AG04449 (cell line): Measurements from ENCODE around the gene RNF141.

Source experiments
- CTCF ChIA-PET: fragments of 350-600 bp; formaldehyde crosslinking; extraction: SDS; loops from one replicate; lab custom pipeline; 2021; ENCODE audit warnings: antibody characterized with exemption; lab: Yijun Ruan, JAX
- POLR2A ChIA-PET: fragments of 400-600, 350-600 bp; formaldehyde crosslinking; extraction: SDS; loops from one replicate; lab custom pipeline; 2020; ENCODE audit warnings: antibody characterized with exemption, inconsistent platforms; lab: Yijun Ruan, JAX
- DNase-seq: peaks from one replicate; pipeline ENCODE4 v3.0.0-alpha.2; 2010; ENCODE audit warnings: low read depth, low spot score
- H3K4me3 ChIP-seq: 2 replicates; pipeline ENCODE4 v1.5.1; 2011; ENCODE audit warnings: low read depth, mild to moderate bottlenecking, control low read depth, low read length
- CTCF ChIP-seq: IDR thresholded peaks from one replicate; pipeline ENCODE4 v1.5.1; 2011; ENCODE audit warnings: mild to moderate bottlenecking, moderate library complexity, low read length, control low read depth, inconsistent platforms; ENCODE audit not compliant: insufficient read depth; ENCODE audit errors: missing control alignments

Gene RNF141

GRCh38 chr11:10533323-10533722 lies 7.7 kb downstream of the RNF141 start:
- POLR2A ChIA-PET = no interaction called here
- TF ChIP-seq CTCF = no peak

GRCh38 chr11:10532526-10532925 lies 8.5 kb downstream of the RNF141 start:
- no peak overlapping the region for H3K4me3 ChIP-seq
- TF ChIP-seq CTCF = no peak
- POLR2A ChIA-PET = interaction anchor here (1.5 kb wide), 1 partner anchor 8 kb away, joined by 5 read pairs; the partner anchor contains the start of gene RNF141
- no peak for DNase-seq
- CTCF ChIA-PET = interaction anchor here (1.1 to 5.4 kb wide), 2 partner anchors 9 to 128 kb away, joined by 3 to 57 read pairs; partner anchors contain the start of gene RNF141

More at GRCh38 chr11:10533323-10533722, 7.7 kb downstream of the RNF141 start:
- DNase-seq = no peak
- CTCF ChIA-PET = interaction anchor here (1.1 to 5.4 kb wide), 4 partner anchors 9 to 129 kb away, joined by 3 to 57 read pairs (median 5); partner anchors contain the start of gene RNF141
- H3K4me3 ChIP-seq = no peak overlapping the region

- no peak for TF ChIP-seq CTCF
- POLR2A ChIA-PET = no interaction called here
- no peak for DNase-seq
- H3K4me3 ChIP-seq = no peak overlapping the region
- CTCF ChIA-PET = interaction anchor here (1.0 to 2.4 kb wide), 2 partner anchors 12 kb away, joined by 3 to 20 read pairs; partner anchors contain the start of gene RNF141
Observed at GRCh38 chr11:10529279-10529678, 11.7 kb downstream of the RNF141 start.

GRCh38 chr11:10528121-10528520 lies 12.9 kb downstream of the RNF141 start:
- no peak for TF ChIP-seq CTCF
- ChIA-PET CTCF (interaction anchor here (0.7 to 2.4 kb wide), 4 partner anchors 11 to 44 kb away, joined by 3 to 20 read pairs (median 3); partner anchors contain the start of gene RNF141), POLR2A (interaction anchor here (0.6 to 1.2 kb wide), 2 partner anchors 142 to 165 kb away, joined by 3 read pairs; partner anchors contain the start of gene IRAG1)
- no peak for DNase-seq
- H3K4me3 ChIP-seq = no peak overlapping the region

- TF ChIP-seq CTCF = no peak
- ChIA-PET CTCF (interaction anchor here (0.8 to 2.4 kb wide), 2 partner anchors 12 to 14 kb away, joined by 3 to 20 read pairs; partner anchors contain the start of gene RNF141), POLR2A (interaction anchor here (0.7 to 1.2 kb wide), 2 partner anchors 25 to 166 kb away, joined by 3 to 6 read pairs; partner anchors contain the start of gene IRAG1)
- no peak overlapping the region for H3K4me3 ChIP-seq
- DNase-seq = no peak
Observed at GRCh38 chr11:10526974-10527918, 13.7 kb downstream of the RNF141 start.

GRCh38 chr11:10524471-10524870 lies 16.5 kb downstream of the RNF141 start:
- CTCF ChIA-PET = no interaction called here
- POLR2A ChIA-PET = no interaction called here
- H3K4me3 ChIP-seq = no peak overlapping the region
- DNase-seq = no peak
- TF ChIP-seq CTCF = no peak
